ENCODE data around the gene ANKRD33.

GRCh38 chr12:51863363-51863932 lies 24.5 kb upstream of the ANKRD33 start:
- TF ChIP-seq, protein P1, sequence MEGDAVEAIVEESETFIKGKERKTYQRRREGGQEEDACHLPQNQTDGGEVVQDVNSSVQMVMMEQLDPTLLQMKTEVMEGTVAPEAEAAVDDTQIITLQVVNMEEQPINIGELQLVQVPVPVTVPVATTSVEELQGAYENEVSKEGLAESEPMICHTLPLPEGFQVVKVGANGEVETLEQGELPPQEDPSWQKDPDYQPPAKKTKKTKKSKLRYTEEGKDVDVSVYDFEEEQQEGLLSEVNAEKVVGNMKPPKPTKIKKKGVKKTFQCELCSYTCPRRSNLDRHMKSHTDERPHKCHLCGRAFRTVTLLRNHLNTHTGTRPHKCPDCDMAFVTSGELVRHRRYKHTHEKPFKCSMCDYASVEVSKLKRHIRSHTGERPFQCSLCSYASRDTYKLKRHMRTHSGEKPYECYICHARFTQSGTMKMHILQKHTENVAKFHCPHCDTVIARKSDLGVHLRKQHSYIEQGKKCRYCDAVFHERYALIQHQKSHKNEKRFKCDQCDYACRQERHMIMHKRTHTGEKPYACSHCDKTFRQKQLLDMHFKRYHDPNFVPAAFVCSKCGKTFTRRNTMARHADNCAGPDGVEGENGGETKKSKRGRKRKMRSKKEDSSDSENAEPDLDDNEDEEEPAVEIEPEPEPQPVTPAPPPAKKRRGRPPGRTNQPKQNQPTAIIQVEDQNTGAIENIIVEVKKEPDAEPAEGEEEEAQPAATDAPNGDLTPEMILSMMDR (conservative IDR thresholded peaks at IDR 0.05; ENCODE audit: low read length), result no peak
- no peak for TF ChIP-seq EZH2phosphoT487 (IDR thresholded peaks at IDR 0.05; ENCODE audit: borderline replicate concordance, low read depth, low read length)
